ENCODE measurements around the gene PRDM8. TPM values are rescaled to one million over a fixed set of nuclear protein-coding genes. Genes with fewer than 3 reads are reported as not detected.

Gene PRDM8
- total RNA-seq, 1 donor from 2014 or later: not detected

DNA sequence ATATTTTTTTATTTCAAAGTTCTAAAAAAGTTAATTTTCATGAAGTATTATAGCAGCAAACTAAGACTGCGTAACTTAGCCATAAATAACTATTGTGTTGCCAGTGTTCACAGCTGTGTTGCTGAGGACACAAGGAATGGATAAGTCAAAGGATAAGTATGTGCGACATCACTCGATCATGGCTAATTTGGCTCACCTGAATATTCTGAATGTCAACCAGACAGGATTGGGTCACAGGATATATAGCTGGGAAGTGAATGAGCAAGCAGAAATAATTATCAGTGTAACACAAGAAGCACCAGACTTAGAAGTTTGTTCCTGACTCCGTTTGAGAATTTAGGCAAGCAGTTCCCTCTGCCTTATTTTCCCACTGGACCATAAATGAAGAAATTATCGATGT lies 33.9 kb downstream of the PRDM8 start:
- no peaks in the 10 kb centered on the region for H3F3A ChIP-seq (ENCODE audit: low read depth)
- no peak for DNase-seq (ENCODE audit: low spot score)
- Mint-ChIP-seq H3K27me3 (ENCODE audit: insufficient read depth, low read depth) (peaks cover 2% of the 10 kb centered on the region), H3K36me3 (no peaks in the 10 kb centered on the region), H3K27ac (no peak overlapping the region), H3K9me3 (no peaks in the 10 kb centered on the region), H3K4me3 (no peak overlapping the region), H3K4me1 (no peaks in the 10 kb centered on the region)
- no peak overlapping the region for H2AFZ ChIP-seq (replicated peaks)
- no peaks in the 10 kb centered on the region for H3K9me3 ChIP-seq (ENCODE audit: low read depth)
- no peak overlapping the region for H3K4me2 ChIP-seq
- H4K20me1 ChIP-seq (ENCODE audit: low read depth): no peaks in the 10 kb centered on the region
- no peak overlapping the region for H3K4me3 ChIP-seq
- H3K27ac ChIP-seq: no peak overlapping the region
- H3K4me1 ChIP-seq: no peaks in the 10 kb centered on the region
- H3K79me2 ChIP-seq (ENCODE audit: low read depth): no peaks in the 10 kb centered on the region
- peaks cover 97% of the 10 kb centered on the region for H3K27me3 ChIP-seq
- no peak overlapping the region for H3K9ac ChIP-seq
- no peak for TF ChIP-seq EZH2phosphoT487 (IDR thresholded peaks at IDR 0.05)
- TF ChIP-seq EZH2 (IDR thresholded peaks at IDR 0.05): no peak
- TF ChIP-seq, protein P1, sequence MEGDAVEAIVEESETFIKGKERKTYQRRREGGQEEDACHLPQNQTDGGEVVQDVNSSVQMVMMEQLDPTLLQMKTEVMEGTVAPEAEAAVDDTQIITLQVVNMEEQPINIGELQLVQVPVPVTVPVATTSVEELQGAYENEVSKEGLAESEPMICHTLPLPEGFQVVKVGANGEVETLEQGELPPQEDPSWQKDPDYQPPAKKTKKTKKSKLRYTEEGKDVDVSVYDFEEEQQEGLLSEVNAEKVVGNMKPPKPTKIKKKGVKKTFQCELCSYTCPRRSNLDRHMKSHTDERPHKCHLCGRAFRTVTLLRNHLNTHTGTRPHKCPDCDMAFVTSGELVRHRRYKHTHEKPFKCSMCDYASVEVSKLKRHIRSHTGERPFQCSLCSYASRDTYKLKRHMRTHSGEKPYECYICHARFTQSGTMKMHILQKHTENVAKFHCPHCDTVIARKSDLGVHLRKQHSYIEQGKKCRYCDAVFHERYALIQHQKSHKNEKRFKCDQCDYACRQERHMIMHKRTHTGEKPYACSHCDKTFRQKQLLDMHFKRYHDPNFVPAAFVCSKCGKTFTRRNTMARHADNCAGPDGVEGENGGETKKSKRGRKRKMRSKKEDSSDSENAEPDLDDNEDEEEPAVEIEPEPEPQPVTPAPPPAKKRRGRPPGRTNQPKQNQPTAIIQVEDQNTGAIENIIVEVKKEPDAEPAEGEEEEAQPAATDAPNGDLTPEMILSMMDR (IDR thresholded peaks at IDR 0.05): no peak
- no peaks in the 10 kb centered on the region for H3K36me3 ChIP-seq

DNA sequence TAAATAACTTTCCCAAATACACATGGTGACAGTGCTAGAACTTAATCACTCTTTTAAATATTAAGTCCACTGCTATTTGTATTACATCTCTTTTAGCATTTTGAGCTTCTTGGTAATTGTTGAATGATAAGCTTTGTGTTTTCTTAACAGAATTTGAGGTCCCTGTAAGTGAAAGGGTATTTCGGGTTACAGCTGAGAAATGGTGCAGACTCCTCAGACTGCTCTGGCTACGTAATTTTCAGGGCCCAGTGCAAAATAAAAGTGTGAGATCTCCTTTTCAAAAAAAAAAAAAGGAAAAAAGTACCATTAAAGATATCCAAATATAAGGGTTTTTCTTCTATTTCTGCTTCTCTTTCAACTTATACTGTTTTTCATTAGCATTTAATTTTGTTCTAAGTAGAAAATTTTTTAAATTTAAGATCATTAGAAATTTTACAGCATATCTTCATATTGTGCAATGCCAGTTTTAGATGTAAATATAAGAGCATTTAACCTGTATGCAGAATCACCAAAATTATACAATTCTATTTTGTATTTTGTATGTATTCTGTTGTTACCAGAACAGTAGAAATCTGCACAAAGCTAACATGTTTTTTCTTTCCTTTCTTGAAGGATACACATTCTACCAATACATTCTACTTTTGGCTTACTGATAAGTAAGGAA lies 35.5 kb downstream of the PRDM8 start:
- no peak for DNase-seq (ENCODE audit: low spot score)
- no peak overlapping the region for H3K4me2 ChIP-seq
- H3K4me3 Mint-ChIP-seq: no peak overlapping the region
- H3K79me2 ChIP-seq (ENCODE audit: low read depth): no peaks in the 10 kb centered on the region
- no peak overlapping the region for H3K27ac ChIP-seq
- H3K4me1 ChIP-seq: no peaks in the 10 kb centered on the region
- no peaks in the 10 kb centered on the region for H3K36me3 ChIP-seq
- H3K4me1 Mint-ChIP-seq: no peaks in the 10 kb centered on the region
- no peaks in the 10 kb centered on the region for H3K9me3 ChIP-seq (ENCODE audit: low read depth)
- H3K4me3 ChIP-seq: no peak overlapping the region
- H3K27me3 ChIP-seq: peaks cover 98% of the 10 kb centered on the region
- H4K20me1 ChIP-seq (ENCODE audit: low read depth): no peaks in the 10 kb centered on the region
- no peak for TF ChIP-seq EZH2phosphoT487 (IDR thresholded peaks at IDR 0.05)
- no peak for TF ChIP-seq EZH2 (IDR thresholded peaks at IDR 0.05)
- TF ChIP-seq, protein P1 (IDR thresholded peaks at IDR 0.05): no peak
- no peaks in the 10 kb centered on the region for H3K9me3 Mint-ChIP-seq
- no peak overlapping the region for H2AFZ ChIP-seq (replicated peaks)
- no peak overlapping the region for H3K27ac Mint-ChIP-seq
- H3K36me3 Mint-ChIP-seq: no peaks in the 10 kb centered on the region
- H3K9ac ChIP-seq: no peak overlapping the region
- peaks cover 3% of the 10 kb centered on the region for H3K27me3 Mint-ChIP-seq (ENCODE audit: insufficient read depth, low read depth)
- no peaks in the 10 kb centered on the region for H3F3A ChIP-seq (ENCODE audit: low read depth)

GRCh38 chr4:80233390-80233789 lies 36.1 kb downstream of the PRDM8 start:
- Mint-ChIP-seq H3K36me3 (no peaks in the 10 kb centered on the region), H3K9me3 (no peaks in the 10 kb centered on the region), H3K4me3 (no peak overlapping the region), H3K27ac (no peak overlapping the region), H3K27me3 (ENCODE audit: insufficient read depth, low read depth) (peaks cover 3% of the 10 kb centered on the region), H3K4me1 (no peaks in the 10 kb centered on the region)
- Histone ChIP-seq H3K27ac (no peak overlapping the region), H3K79me2 (ENCODE audit: low read depth) (no peaks in the 10 kb centered on the region), H3K27me3 (peaks cover 98% of the 10 kb centered on the region), H4K20me1 (ENCODE audit: low read depth) (no peaks in the 10 kb centered on the region), H3K9me3 (ENCODE audit: low read depth) (no peaks in the 10 kb centered on the region), H3K4me3 (no peak overlapping the region), H3K9ac (no peak overlapping the region), H3K4me1 (no peaks in the 10 kb centered on the region), H3K4me2 (no peak overlapping the region), H3F3A (ENCODE audit: low read depth) (no peaks in the 10 kb centered on the region), H3K36me3 (no peaks in the 10 kb centered on the region), H2AFZ (replicated peaks) (no peak overlapping the region)
- TF ChIP-seq, protein P1 (IDR thresholded peaks at IDR 0.05): no peak
- no peak for DNase-seq (ENCODE audit: low spot score)

Data from neural progenitor cell (in vitro differentiated cells).